GM12865 (cell line): ENCODE results near the gene GPC6.

ENCODE experiments used
- DNase-seq: peaks from one replicate; pipeline ENCODE4 v3.0.0; 2010; ENCODE audit warnings: low read depth
- H3K4me3 ChIP-seq: 2 replicates; pipeline ENCODE4 v1.5.1; 2011; ENCODE audit warnings: mild to moderate bottlenecking, low read depth, low read length, control low read depth
- CTCF ChIP-seq: IDR thresholded peaks from 2 replicates; pipeline ENCODE4 v1.5.1; 2011; ENCODE audit warnings: low read length, control low read depth, low read depth, inconsistent platforms; ENCODE audit not compliant: insufficient read depth; ENCODE audit errors: missing control alignments

Gene GPC6

DNA sequence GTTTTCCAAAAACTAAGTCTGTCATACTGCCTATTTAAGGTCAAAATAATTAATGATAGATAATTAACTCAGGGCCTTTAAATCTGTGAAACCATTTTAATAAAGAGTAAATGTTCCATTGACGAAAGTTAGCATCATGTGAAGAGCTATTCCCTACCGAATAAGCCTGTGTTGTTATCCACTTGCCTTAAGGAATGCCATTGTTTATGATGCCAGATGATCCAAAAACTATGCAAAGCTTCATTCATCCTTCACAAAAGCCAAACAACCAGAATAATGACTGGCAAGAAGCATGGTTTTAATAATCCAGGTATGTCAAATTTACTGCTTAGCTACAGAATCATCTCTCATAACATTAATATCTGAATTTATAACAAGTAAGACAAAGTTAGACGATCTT lies 6.5 kb upstream of the GPC6 start:
- H3K4me3 ChIP-seq: no peak overlapping the region
- no peak for TF ChIP-seq CTCF

DNA sequence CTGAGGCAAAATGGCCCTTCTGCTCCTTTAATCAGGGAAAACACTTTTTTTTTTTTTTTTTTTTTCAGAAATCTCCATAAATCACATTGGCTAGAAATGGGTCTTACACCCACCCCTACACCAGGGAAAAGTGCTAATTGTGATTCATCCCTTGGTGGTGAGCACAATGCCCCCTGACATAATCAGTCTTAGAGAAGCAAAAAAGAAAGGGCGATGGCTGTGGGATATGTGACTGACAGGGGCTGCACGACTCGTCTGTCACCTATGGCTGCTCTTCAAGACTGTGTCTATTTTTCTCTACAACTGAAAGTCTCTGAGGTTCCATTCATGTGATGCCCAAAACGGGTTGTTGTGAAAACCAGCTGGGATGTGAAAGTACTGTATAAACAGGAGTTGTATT lies 3.6 kb upstream of the GPC6 start:
- no peak for TF ChIP-seq CTCF
- no peak overlapping the region for H3K4me3 ChIP-seq
- no peak for DNase-seq

More for the DNA sequence above, 6.5 kb upstream of the GPC6 start:
- DNase-seq: no peak

DNA sequence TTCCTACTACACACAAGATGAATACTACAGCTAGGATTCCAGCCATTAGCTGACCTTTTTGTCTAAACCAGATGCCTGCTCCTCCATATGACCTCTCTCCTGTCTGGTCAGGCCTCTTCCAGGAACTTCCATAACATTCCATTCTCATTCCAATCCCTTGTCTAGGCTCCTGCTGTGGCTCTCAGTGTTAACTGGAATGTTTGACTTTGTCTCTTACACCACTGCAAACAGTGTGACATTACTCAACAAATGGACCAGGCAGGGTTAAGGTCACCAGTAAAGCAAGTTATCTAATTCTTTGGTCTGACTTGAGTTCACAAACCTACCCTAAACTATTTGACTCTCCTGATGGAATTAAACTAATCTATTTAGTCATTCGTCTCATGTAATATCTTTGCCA lies 2.1 kb upstream of the GPC6 start:
- no peak for TF ChIP-seq CTCF
- no peak for DNase-seq
- no peak overlapping the region for H3K4me3 ChIP-seq

GRCh38 chr13:93225610-93226009 lies 997 bp upstream of the GPC6 start:
- H3K4me3 ChIP-seq: no peak overlapping the region
- DNase-seq: no peak
- TF ChIP-seq CTCF: no peak

DNA sequence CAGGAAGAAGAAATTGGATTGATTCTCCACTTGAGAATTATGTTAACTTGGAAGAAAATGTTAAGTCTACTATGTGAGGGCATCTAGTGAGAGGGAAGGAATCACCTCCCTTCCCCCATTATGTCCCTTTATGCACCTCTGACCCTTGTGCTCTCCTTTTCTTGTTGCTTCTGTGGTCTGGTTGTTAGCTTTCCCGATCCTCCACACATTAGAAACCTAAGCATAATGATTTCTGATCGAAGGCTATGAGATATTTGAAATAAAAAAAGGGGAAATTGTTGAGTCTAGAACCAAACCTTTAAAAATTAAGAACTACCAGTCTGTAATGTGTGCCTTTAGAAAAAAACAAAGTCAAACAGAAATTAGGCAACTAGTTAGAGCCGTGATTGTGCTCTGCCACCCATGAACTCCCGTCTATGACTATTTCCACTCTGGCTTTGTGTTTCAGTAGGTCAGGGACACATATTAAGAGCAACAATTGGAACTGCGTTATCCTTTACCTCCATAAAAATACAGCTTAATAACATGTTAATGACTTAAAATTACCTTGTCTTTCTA lies 463 bp upstream of the GPC6 start:
- H3K4me3 ChIP-seq: no peak overlapping the region
- TF ChIP-seq CTCF: no peak
- no peak for DNase-seq

- TF ChIP-seq CTCF: no peak
- no peak for DNase-seq
- no peak overlapping the region for H3K4me3 ChIP-seq
These were observed 772 bp downstream of the GPC6 start for GRCh38 chr13:93227280-93227877.
